Chondrocyte (in vitro differentiated cells): ENCODE data around the gene LIN52. TPM values are rescaled to one million over a fixed set of nuclear protein-coding genes. Genes with fewer than 3 reads are reported as not detected.
A peak's percentile ranks its signal among the peaks of the same experiment; 100 is the strongest.

Experiments
- DNase-seq: peaks from one replicate; pipeline ENCODE4 v3.0.0; 2021; ENCODE audit warnings: mixed read lengths, low spot score
- H3K27ac Mint-ChIP-seq: one replicate; pipeline ENCODE4 v1.8.0; 2021; ENCODE audit warnings: mild to moderate bottlenecking, moderate library complexity, mixed read lengths; ENCODE audit not compliant: unreplicated experiment
- H3K27me3 Mint-ChIP-seq: 2 replicates; pipeline ENCODE4 v1.8.0; 2021; ENCODE audit warnings: low read depth, mixed read lengths
- H3K36me3 Mint-ChIP-seq: 2 replicates; pipeline ENCODE4 v1.8.0; 2021; ENCODE audit warnings: low read depth, mixed read lengths
- H3K4me1 Mint-ChIP-seq: 2 replicates; pipeline ENCODE4 v1.8.0; 2021; ENCODE audit warnings: low read depth, mild to moderate bottlenecking, mixed read lengths
- H3K4me3 Mint-ChIP-seq: one replicate; pipeline ENCODE4 v1.8.0; 2021; ENCODE audit warnings: mild to moderate bottlenecking, moderate library complexity, mixed read lengths; ENCODE audit not compliant: unreplicated experiment
- H3K9me3 Mint-ChIP-seq: 2 replicates; pipeline ENCODE4 v1.8.0; 2021; ENCODE audit warnings: low read depth, mixed read lengths
- total RNA-seq: library from RNA; stranded (reverse); gene quantifications from 3 replicates; pipeline ENCODE4 v1.2.1, GENCODE V29; 2021
- TF ChIP-seq, protein P1 (sequence below): fragments of 200-600 bp; sonication (generic); IDR thresholded peaks from 2 replicates; pipeline ENCODE4 v1.5.0; 2021; ENCODE audit warnings: antibody characterized with exemption, mild to moderate bottlenecking, moderate library complexity

The LIN52 gene
- total RNA-seq, 1 donor from 2014 or later = 6.6 TPM

DNA sequence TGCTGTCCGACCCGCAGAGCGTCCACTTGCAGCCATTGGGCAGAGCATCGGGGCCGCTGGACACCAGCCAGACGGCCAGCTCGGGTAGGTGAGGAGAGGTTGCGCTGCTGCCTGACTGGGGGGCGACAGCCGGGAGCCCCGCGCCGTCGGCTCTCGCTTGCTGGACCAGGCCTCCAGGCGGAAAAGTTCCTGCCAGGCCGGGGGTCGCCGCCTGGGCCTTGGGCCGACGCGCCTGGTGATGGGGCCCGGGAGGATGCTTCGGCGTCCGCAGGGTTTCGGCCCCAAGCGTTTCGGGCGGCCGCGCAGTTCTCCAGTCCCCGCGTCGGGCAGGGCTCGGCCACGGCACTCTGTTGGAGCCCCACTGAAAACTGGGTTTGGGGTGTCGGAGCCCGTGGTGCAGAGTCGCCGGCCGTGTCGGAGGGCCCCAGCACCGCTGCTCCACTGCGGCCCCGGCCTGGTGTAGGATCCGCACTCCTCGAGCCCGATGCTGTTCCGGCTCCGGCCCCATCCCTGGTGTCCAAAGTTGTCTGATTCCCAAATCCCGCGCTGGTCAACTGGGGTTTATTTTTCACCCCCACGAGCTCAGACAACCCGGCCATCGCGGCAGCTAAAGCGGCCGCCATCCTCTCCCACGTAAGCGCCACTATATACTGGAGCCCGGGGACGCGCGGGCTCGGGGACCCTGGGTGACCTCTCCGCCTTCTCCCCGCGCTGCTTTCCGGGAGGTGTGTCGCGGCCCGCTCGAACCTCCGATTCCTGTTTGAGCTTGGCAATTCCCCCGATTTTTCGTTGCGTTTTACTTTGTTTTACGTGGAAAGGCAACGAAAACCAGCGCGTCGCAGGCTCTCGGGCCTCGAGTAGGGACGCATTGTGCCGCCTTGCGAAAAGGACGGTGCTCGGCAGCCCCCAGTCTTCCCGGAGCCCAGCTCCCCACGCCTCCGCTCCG lies 155.4 kb downstream of the LIN52 start:
- TF ChIP-seq, protein P1, sequence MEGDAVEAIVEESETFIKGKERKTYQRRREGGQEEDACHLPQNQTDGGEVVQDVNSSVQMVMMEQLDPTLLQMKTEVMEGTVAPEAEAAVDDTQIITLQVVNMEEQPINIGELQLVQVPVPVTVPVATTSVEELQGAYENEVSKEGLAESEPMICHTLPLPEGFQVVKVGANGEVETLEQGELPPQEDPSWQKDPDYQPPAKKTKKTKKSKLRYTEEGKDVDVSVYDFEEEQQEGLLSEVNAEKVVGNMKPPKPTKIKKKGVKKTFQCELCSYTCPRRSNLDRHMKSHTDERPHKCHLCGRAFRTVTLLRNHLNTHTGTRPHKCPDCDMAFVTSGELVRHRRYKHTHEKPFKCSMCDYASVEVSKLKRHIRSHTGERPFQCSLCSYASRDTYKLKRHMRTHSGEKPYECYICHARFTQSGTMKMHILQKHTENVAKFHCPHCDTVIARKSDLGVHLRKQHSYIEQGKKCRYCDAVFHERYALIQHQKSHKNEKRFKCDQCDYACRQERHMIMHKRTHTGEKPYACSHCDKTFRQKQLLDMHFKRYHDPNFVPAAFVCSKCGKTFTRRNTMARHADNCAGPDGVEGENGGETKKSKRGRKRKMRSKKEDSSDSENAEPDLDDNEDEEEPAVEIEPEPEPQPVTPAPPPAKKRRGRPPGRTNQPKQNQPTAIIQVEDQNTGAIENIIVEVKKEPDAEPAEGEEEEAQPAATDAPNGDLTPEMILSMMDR = no peak
- Mint-ChIP-seq H3K36me3 (no peaks in the 10 kb centered on the region), H3K4me1 (peaks cover 11% of the 10 kb centered on the region), H3K27ac (no peak overlapping the region), H3K4me3 (peak overlapping the region; percentile 28), H3K9me3 (no peaks in the 10 kb centered on the region), H3K27me3 (peaks cover 64% of the 10 kb centered on the region)
- peak; percentile 84 for DNase-seq

DNA sequence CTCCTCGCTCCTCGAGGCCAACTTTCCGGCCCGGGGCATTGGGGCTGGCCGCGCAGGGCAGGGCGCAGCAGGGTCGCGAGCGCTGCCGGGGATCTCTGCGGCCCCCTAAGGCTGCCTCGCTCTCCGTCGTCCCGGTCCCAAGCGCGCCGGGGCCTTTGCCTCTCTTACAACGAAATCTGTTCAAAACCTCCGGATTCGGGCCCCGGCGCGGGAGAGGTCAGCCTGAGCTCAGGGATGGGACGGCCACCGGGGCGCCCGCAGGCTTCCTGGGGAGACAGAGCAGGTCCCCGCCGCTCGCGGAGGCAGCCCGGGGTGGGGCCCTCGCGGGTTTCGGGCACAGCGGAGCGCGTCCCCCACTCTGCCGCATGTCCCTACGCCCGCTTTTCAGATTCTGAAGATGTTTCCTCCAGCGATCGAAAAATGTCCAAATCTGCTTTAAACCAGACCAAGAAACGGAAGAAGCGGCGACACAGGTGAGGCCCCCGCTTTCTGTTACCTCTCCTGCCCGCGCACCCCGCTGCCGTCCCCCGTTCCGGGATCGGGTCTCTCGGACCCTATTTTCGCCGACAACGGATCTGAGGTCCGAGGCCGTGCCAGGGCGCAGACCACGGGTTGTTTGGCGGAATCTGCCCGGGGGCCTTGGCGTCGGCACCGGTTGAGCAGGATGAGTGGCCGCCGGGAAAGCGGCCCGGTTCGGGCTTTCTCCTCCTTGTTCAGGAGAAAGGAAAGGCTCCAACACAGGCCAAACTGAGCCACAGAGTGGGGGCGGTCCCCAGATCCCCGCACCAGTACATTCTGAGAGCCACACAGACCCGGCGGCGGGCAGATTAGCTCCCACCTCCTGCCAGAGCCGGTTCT lies 156.3 kb downstream of the LIN52 start:
- no peak overlapping the region for H3K27ac Mint-ChIP-seq
- no peaks in the 10 kb centered on the region for H3K36me3 Mint-ChIP-seq
- peaks cover 69% of the 10 kb centered on the region for H3K27me3 Mint-ChIP-seq
- H3K4me3 Mint-ChIP-seq = peak overlapping the region; percentile 28
- H3K9me3 Mint-ChIP-seq = no peaks in the 10 kb centered on the region
- H3K4me1 Mint-ChIP-seq = peaks cover 11% of the 10 kb centered on the region
- peak; percentile 91 for DNase-seq
- TF ChIP-seq, protein P1 = no peak

DNA sequence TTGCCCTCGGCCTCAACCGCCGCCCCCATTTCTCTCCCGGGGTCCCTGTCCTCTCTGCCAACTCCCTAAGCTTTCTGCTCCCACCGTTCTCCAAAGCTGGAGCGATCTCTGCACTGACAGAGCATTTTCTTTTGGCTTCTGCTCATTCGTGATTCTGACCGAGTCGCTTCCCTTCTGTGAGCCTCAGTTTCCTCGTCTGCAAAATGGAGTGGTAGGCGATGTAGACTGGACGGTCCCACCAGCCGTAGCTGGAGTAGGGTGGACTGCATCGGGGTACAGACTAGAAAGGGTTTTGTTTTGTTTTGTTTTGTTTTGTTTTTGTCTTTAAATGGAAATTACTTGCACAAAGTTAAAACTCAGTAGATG lies 156.9 kb downstream of the LIN52 start:
- TF ChIP-seq, protein P1 = no peak
- Mint-ChIP-seq H3K4me3 (no peak overlapping the region), H3K27me3 (peaks cover 75% of the 10 kb centered on the region), H3K36me3 (no peaks in the 10 kb centered on the region), H3K27ac (no peak overlapping the region), H3K4me1 (peaks cover 11% of the 10 kb centered on the region), H3K9me3 (no peaks in the 10 kb centered on the region)
- no peak for DNase-seq

DNA sequence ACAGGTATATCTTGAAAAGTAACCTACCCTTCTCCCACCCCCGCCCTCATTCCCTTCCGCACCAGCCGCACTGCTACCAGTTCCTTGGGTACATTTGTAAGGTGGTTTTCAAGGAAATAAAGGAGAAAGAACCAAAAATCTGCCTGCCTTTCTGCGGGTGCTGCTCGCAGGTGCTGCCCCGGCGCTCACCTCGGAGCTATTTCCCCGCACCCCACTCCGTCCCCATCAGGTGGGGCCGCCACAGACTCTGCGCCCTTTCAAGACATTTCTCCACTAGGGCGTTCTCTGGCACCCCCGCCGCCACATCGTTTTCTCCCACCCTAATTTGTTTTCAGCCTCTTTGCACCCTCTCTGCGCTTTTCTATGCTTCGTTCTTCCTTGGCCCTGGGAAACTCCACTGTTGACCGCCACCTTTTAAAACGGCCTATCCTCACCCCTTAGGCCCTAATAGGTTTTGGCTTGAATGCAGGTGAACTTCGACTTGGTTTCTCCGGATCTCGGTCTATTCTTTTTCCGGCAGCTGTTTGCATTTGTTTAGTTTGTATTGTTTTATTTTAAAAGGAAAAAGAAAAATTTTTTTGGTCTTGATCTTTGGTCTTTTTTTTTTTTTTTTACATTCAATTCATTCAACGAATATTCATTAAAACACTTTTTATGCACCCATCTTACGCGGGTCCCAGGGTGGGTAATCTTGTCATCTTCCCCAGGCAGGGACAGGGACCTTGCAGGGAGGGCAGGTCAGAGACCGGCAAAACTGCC lies 157.4 kb downstream of the LIN52 start:
- Mint-ChIP-seq H3K27me3 (peaks cover 80% of the 10 kb centered on the region), H3K9me3 (no peaks in the 10 kb centered on the region), H3K27ac (no peak overlapping the region), H3K36me3 (no peaks in the 10 kb centered on the region), H3K4me1 (peaks cover 11% of the 10 kb centered on the region), H3K4me3 (no peak overlapping the region)
- DNase-seq = peak; percentile 58
- TF ChIP-seq, protein P1 = no peak

DNA sequence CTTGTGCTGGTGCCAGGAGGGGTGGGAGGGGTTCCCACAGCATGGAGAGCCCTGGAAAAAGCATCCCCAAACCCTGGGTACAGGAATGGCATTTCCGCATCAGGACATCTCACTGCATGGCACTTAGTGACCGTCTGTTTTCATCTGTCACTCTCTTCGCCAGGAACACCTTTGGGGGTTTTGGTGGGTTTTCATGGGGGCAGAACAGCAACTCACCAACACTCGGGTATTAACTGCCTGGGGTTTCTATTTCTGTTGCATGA lies 158.0 kb downstream of the LIN52 start:
- TF ChIP-seq, protein P1 = no peak
- Mint-ChIP-seq H3K4me3 (no peak overlapping the region), H3K27me3 (peaks cover 79% of the 10 kb centered on the region)

More for the DNA sequence above, 158.0 kb downstream of the LIN52 start:
- Mint-ChIP-seq H3K9me3 (no peaks in the 10 kb centered on the region), H3K27ac (no peak overlapping the region), H3K36me3 (no peaks in the 10 kb centered on the region), H3K4me1 (peaks cover 11% of the 10 kb centered on the region)
- DNase-seq = no peak
